ENCODE data around the gene SLC6A13.
A peak's percentile ranks its signal among the peaks of the same experiment; 100 is the strongest.
"Not testable (repeated sequence)": the region's sequence is repeated elsewhere in the genome, so short reads cannot be mapped to it uniquely, and the experiment has no call there.

SLC6A13 gene

GRCh38 chr12:236445-236844, 26.2 kb downstream of the SLC6A13 start:
- no peak for TF ChIP-seq Cebpa-rat (IDR thresholded peaks at IDR 0.05)
- Histone ChIP-seq H3K4me3 (no peak overlapping the region), H3K27me3 (no peaks in the 10 kb centered on the region), H3K36me3 (no peaks in the 10 kb centered on the region), H4K20me1 (no peaks in the 10 kb centered on the region), H3K4me1 (peaks cover 21% of the 10 kb centered on the region), H3K9ac (no peak overlapping the region), H3K9me3 (peaks cover 34% of the 10 kb centered on the region), H3K27ac (no peak overlapping the region), H3K4me2 (no peak overlapping the region)

- H3K4me2 ChIP-seq, H3K4me3 ChIP-seq, H3K9ac ChIP-seq, H3K27me3 ChIP-seq, H3K27ac ChIP-seq, H4K20me1 ChIP-seq, H3K36me3 ChIP-seq: not testable (repeated sequence)
- Histone ChIP-seq H3K9me3 (peaks cover 34% of the 10 kb centered on the region), H3K4me1 (peaks cover 21% of the 10 kb centered on the region)
Observed at GRCh38 chr12:235967-236366, 26.7 kb downstream of the SLC6A13 start.

GRCh38 chr12:234891-235415, 27.7 kb downstream of the SLC6A13 start:
- TF ChIP-seq Cebpa-rat (IDR thresholded peaks at IDR 0.05): no peak
- no peaks in the 10 kb centered on the region for H3K36me3 ChIP-seq
- no peaks in the 10 kb centered on the region for H4K20me1 ChIP-seq
- no peak overlapping the region for H3K4me2 ChIP-seq
- no peak overlapping the region for H3K4me3 ChIP-seq
- peaks cover 34% of the 10 kb centered on the region for H3K9me3 ChIP-seq
- H3K4me1 ChIP-seq: peaks cover 21% of the 10 kb centered on the region
- H3K27ac ChIP-seq: no peak overlapping the region
- no peak overlapping the region for H3K9ac ChIP-seq
- H3K27me3 ChIP-seq: no peaks in the 10 kb centered on the region

- Histone ChIP-seq H3K9ac (no peak overlapping the region), H3K27ac (no peak overlapping the region), H3K9me3 (peaks cover 34% of the 10 kb centered on the region), H4K20me1 (no peaks in the 10 kb centered on the region), H3K4me2 (peak overlapping the region; percentile 76), H3K4me1 (peaks cover 21% of the 10 kb centered on the region), H3K27me3 (no peaks in the 10 kb centered on the region), H3K4me3 (no peak overlapping the region), H3K36me3 (no peaks in the 10 kb centered on the region)
- TF ChIP-seq Cebpa-rat (IDR thresholded peaks at IDR 0.05): no peak
Observed at GRCh38 chr12:234019-234418, 28.6 kb downstream of the SLC6A13 start.

GRCh38 chr12:233615-233968, 29.0 kb downstream of the SLC6A13 start:
- TF ChIP-seq Cebpa-rat (IDR thresholded peaks at IDR 0.05): no peak
- Histone ChIP-seq H3K9ac (no peak overlapping the region), H3K27me3 (no peaks in the 10 kb centered on the region), H4K20me1 (no peaks in the 10 kb centered on the region), H3K9me3 (peaks cover 34% of the 10 kb centered on the region), H3K36me3 (no peaks in the 10 kb centered on the region), H3K27ac (no peak overlapping the region; the same call in 1 of the 2 replicates), H3K4me1 (peaks cover 21% of the 10 kb centered on the region), H3K4me2 (peak overlapping the region; percentile 76), H3K4me3 (no peak overlapping the region)

GRCh38 chr12:232731-233614, 29.7 kb downstream of the SLC6A13 start:
- Histone ChIP-seq H3K4me1 (peaks cover 21% of the 10 kb centered on the region), H4K20me1 (no peaks in the 10 kb centered on the region), H3K36me3 (no peaks in the 10 kb centered on the region), H3K4me2 (peak overlapping the region; percentile 76), H3K4me3 (no peak overlapping the region), H3K27me3 (no peaks in the 10 kb centered on the region), H3K9me3 (peaks cover 34% of the 10 kb centered on the region), H3K9ac (peak overlapping the region; percentile 43; the same call in 1 of the 2 replicates), H3K27ac (peak overlapping the region; percentile 66)
- no peak for TF ChIP-seq Cebpa-rat (IDR thresholded peaks at IDR 0.05)

GRCh38 chr12:230925-231671, 31.5 kb downstream of the SLC6A13 start:
- Histone ChIP-seq H4K20me1 (no peaks in the 10 kb centered on the region), H3K4me2 (no peak overlapping the region), H3K27ac (no peak overlapping the region), H3K27me3 (no peaks in the 10 kb centered on the region), H3K36me3 (no peaks in the 10 kb centered on the region), H3K9me3 (peaks cover 16% of the 10 kb centered on the region), H3K4me3 (no peak overlapping the region), H3K9ac (no peak overlapping the region), H3K4me1 (peaks cover 21% of the 10 kb centered on the region)
- TF ChIP-seq Cebpa-rat (IDR thresholded peaks at IDR 0.05): no peak

- H3K9ac ChIP-seq: no peak overlapping the region
- peaks cover 21% of the 10 kb centered on the region for H3K4me1 ChIP-seq
- no peaks in the 10 kb centered on the region for H4K20me1 ChIP-seq
- no peak overlapping the region for H3K4me2 ChIP-seq
- no peak overlapping the region for H3K27ac ChIP-seq
- H3K4me3 ChIP-seq: no peak overlapping the region
- no peaks in the 10 kb centered on the region for H3K36me3 ChIP-seq
- peaks cover 1% of the 10 kb centered on the region; the same call in 1 of the 2 replicates for H3K9me3 ChIP-seq
- no peak for TF ChIP-seq Cebpa-rat (IDR thresholded peaks at IDR 0.05)
- H3K27me3 ChIP-seq: no peaks in the 10 kb centered on the region
Observed at GRCh38 chr12:229441-230191, 33.0 kb downstream of the SLC6A13 start.

GRCh38 chr12:228846-229200, 33.8 kb downstream of the SLC6A13 start:
- no peaks in the 10 kb centered on the region for H3K27me3 ChIP-seq
- TF ChIP-seq Cebpa-rat (IDR thresholded peaks at IDR 0.05): no peak
- no peaks in the 10 kb centered on the region for H3K36me3 ChIP-seq
- H4K20me1 ChIP-seq: no peaks in the 10 kb centered on the region
- H3K9ac ChIP-seq: no peak overlapping the region
- no peak overlapping the region for H3K4me2 ChIP-seq
- no peak overlapping the region for H3K4me3 ChIP-seq
- H3K27ac ChIP-seq: no peak overlapping the region
- peaks cover 15% of the 10 kb centered on the region for H3K4me1 ChIP-seq
- H3K9me3 ChIP-seq: no peaks in the 10 kb centered on the region
